NCI-H774 (cell line): ENCODE results near the gene MYRFL.
"Not testable (repeated sequence)": the region's sequence is repeated elsewhere in the genome, so short reads cannot be mapped to it uniquely, and the experiment has no call there.

Experiments used
- DNase-seq: peaks from one replicate; lab custom pipeline; 2025; lab: John Stamatoyannopoulos, UW

Gene MYRFL

DNA sequence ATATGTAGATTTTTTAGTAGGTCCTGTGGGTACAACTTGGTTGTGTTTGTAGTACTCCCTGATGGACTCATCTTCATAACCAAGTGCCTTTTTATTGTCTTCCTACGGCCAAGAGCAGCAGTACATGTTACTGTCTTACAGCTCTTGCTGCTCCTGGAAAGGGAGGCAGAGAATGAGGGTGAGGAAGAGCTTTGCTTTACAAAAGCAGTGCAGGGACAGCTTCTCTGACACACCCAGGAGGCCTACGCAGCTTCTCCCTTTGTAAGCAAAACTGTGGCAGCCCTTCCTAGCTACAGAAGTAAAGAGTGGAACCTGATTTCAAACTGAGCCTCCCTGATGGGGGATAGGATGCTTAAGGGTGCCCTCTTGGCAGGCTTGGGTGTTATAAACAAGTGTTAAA is 18.6 kb downstream of the MYRFL start:
- no peak for DNase-seq

DNA sequence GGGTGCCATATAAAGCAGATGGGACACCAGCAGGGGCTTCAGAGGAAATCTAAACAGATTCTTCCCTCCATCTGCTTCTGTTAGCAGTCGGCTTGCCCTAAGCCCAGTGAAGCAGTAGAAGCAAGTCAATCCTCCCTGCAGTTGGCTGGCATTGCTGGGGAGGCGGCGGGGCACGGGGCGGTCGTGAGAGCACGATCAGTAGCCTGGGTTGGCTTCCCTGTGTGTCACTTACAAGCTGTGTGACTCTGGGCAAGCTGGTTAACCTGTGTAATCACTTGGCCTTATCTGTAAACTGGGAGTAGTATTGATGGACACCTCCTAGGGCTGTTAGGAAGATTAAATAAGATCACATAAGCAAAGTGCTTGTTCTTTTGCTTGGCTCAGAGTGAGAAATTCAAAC is 19.4 kb downstream of the MYRFL start:
- DNase-seq, result no peak

DNA sequence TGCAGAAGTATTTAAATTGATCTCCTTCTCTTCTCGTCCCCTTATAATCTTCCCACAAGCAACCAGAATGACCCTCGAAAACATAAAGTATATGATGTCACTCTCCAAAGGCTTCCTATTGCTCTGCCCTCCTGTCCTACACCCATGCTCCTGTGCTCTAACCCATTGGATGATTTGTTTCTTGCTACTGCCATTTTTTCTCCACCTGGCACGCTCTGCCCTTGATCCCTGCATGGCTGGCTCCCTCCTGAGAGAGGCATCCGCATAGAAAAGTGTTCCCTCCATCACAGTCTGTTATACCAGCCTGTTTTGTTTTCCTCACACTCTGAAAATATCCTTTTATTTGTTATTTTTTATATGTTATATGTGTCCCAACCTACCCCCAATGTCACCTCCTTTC is 19.8 kb downstream of the MYRFL start:
- no peak for DNase-seq

DNA sequence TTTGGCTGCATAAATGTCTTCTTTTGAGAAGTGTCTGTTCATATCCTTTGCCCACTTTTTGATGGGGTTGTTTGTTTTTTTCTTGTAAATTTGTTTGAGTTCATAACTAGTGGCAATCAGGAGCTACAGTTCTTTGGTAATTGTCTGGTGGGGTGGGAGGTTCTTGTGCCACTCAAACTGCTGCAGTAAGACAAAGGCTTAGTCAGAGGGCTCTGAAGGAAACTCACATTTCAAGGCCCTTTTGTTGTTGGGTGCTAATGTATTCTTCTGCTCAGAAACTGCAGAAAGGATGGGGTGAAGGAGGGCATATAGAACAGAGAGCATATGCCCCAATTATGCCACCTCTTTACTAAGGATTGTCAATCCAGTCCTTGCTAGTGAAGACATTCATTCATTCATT is 21.9 kb downstream of the MYRFL start:
- no peak for DNase-seq

DNA sequence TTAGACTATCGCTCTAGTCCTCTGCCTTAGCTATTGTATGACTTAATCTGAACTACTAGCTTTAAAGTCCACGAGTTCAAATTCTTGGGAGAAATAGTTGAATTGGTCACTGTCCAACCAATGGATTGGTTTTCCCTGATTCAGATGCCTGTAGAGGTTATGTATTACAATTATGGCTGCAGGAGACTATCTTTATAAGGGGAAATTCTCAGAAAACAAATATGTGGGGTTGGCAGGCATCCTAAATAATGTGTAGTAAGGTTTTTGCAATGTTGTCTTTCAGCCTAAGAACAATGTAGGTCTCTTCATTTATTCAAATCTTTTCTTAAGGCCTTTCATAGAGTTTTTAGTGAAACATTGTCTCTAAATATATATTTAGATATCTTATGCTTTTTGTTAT is 26.9 kb downstream of the MYRFL start:
- no peak for DNase-seq

DNA sequence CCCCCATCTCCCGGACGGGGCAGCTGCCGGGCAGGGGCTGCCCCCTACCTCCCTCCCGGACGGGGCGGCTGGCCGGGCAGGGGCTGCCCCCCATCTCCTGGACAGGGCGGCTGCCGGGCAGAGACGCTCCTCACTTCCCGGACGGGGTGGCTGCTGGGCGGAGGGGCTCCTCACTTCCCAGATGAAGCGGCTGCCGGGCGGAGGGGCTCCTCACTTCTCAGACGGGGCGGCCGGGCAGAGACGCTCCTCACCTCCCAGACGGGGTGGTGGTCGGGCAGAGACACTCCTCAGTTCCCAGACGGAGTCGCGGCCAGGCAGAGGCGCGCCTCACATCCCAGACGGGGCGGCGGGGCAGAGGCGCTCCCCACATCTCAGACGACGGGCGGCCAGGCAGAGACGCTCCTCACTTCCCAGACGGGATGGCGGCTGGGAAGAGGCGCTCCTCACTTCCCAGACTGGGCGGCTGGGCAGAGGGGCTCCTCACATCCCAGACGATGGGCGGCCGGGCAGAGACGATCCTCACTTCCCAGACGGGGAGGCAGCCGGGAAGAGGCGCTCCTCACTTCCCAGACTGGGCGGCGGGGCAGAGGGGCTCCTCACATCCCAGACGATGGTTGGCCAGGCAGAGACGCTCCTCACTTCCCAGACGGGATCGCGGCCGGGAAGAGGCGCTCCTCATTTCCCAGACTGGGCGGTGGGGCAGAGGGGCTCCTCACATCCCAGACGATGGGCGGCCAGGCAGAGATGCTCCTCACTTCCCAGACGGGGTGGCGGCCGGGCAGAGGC is 28.3 kb downstream of the MYRFL start:
- not testable (repeated sequence) for DNase-seq

DNA sequence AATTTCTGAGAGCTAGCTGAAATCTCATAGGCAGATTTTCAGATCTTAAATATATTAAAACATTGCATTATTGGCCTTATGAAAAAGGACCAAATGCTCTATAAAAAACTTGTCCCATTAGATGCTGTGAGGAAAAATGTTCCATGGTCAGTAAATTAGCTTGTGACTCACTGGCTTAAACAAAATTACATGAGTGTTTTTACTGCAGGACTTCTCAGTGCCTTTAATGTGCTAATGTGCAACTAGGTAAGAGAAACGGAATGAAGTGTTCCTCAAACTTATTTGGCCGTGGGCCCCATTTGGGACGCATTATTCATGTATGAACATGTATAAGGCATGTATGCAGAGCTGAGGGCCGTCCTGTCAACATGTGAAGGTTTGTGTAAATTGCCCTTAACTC is 41.7 kb downstream of the MYRFL start:
- no peak for DNase-seq

DNA sequence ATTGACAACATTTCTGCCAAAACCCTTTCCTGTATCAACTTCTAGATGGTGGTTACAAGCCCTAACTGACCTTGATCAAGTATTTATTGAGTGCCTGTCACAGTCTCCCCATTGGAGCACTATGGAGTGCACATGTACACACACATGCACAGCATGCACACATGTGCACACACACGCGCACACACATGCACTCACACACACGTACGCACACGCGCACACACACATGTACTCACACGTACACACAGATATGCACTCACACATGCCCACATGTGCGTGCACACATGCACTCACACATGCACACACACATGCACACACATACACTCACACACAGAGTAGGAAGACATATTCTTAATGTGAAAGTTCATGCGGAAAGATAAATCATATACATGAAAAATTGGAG is 43.7 kb downstream of the MYRFL start:
- DNase-seq, result no peak

DNA sequence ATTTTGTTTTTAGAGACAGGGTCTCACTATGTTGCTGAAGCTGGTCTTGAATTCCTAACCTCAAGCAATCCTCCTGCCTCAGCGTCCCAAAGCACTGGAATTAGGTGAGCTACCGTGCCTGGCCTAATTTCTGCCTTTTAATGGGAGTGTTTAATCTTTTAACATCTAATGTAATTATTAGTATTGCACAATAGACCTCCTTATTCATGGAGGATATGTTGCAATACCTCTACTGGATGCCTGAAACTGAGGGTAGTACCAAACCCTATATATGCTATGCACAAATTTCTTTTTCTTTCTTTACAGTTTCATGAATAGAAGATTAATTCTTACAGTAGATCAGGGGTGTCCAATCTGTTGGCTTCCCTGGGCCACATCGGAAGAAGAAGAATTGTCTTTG is 47.8 kb downstream of the MYRFL start:
- DNase-seq, result no peak

DNA sequence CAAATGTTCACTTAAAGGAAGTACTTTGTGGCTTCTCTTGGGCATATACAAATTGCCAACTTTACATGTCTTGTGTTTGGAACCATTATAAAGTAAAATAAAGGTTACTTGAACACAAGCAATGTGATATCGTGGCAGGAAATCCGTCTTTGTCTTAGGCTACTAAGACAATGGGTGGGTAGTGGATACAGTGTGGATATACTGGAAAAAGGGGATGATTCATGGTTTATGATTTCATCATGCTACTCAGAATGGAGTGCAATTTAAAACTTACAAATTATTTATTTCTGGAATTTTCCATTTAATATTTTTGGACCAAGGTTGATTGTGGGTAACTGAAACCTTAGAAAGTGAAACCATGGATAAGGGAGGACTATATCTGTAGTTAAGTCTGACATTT is 48.4 kb downstream of the MYRFL start:
- DNase-seq, result no peak

DNA sequence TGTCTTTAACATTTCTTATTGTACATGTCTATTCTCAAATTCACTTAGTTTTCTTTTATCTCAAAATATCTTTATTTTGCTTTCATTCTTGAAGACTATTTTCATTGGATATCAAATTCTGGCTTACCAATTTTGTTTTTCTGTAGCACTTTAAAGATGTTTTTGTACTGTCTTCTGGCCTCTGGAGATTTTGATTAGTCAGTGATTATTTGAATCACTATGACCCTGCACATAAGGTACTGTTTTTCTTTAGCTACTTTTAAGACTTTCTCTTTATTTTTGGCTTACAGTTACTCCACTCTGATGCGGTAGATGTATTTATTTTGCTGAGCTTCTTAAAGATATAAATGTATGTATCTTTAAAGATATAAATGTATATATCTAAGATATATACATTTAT is 49.6 kb downstream of the MYRFL start:
- DNase-seq, result no peak

DNA sequence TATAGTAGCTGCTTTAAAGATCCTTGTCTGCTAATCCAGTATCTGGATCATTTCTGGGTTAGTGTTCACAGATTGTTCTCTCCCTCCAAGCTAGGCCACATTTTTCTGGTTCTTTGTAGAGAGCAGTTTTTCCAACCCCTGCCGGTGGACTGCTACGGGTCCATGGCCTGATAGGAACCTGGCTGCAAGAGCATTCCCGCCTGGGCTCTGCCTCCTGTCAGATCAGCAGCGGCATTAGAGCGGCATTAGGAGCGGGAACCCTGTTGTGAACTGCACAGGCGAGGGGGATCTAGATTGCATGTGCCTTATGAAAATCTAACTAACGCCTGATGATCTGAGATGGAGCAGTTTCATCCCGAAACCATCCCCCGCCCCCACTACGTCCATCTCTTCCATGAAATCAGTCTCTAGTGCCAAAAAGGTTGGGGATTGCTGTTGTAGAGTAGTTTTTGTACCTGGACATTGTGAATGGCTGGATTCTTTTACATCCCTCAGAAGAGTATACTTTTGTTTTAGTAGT is 50.4 kb downstream of the MYRFL start:
- no peak for DNase-seq

DNA sequence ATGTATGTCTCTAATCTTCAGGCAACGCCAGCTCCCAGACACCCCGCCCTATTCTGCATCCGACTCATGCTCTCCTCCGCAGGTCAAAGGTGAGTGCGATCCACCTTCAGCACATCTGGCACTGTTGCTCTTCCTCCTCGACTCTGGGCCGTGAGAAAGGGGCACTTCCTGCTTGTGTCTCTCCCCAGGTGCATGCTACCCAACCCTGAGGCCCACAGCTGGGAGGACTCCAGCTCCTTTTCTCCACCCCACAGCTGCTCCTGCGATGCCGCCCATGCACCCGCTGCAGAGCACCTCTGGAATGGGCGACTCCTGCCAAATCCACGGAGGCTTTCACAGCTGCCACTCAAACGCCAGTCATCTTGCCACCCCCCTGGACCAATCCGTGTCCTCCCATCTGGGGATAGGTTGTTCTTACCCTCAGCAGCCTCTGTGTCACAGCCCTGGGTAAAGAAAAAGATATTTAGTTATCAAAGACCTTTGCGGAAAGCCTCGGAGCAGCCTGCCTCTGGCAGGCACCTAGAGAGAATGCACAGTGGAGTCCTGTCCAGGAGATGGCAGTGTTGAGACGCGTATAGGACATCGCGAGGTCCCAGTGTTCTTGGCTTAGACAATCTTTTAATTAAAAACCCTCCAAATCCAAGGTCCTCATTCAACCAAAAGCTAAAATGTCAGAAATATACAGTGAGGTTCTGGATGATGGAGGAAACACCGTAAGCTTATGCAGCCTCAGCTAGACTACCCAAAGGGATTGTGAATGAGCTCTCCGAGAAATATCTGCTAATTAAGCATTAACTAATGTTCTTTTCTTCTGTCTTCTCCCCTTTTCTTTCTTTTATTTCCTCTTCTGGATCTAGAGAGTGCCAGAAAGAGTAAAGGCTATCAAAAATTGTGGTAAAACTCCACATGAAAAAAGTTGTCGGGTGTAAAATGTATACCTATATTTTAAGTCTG is 54.3 kb downstream of the MYRFL start:
- DNase-seq, result peak; percentile 77

DNA sequence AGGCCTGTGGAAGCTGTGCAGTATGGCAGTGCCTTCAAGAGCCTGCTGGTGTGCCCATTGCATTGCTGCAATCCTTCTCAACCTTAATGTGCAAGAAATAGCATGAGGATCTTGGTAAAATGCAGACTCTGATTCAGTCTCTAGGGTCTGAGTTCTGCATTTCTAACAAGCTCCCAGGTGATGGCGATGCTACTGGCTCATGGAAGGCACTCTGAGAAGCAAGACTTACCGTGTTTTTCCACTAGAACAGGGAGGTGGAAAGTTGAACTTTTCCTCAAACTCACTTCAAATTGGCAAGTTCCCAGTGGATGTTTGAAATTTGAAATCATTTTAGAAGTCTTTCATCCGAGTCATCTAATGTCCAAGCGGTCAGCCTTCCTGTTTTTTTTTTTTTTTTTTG is 55.5 kb downstream of the MYRFL start:
- DNase-seq, result no peak

DNA sequence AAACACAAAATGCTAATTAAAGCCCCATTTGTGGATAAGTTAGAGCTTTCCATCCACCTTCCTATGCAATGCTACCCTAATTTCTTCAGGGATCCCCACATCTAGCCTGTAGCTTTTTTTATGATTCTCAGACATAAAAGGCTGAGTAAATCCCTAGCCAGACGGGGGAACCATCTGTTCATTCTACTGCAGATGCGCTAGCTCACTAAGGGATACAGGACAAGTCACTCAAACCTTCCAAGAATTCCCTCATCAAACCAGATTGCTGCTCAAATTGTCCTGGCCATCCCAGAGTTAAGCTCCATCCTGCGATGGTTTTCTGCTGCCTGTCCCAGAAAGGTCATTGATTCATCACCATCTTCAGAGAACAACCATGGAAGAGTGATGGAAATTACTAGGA is 56.7 kb downstream of the MYRFL start:
- no peak for DNase-seq

DNA sequence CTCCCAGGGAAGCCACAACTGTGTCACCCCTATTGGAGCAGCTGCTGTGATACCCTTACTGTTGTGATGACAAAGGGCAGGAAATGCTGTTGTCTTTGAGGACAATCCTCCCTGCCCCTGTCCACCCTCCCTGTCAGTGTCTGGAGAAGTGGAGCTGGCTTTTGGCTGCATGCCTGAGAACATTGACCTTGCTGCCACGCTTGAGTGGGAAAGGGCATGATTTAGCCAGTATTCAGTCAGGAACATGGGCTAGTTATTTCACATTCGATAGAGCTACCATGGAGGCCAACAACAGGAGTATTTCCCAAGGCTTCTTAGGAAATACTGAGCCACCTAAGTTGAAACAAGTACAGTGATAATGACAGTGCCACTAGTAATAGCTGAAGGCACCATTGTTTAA is 59.4 kb downstream of the MYRFL start:
- peak; percentile 20 for DNase-seq

DNA sequence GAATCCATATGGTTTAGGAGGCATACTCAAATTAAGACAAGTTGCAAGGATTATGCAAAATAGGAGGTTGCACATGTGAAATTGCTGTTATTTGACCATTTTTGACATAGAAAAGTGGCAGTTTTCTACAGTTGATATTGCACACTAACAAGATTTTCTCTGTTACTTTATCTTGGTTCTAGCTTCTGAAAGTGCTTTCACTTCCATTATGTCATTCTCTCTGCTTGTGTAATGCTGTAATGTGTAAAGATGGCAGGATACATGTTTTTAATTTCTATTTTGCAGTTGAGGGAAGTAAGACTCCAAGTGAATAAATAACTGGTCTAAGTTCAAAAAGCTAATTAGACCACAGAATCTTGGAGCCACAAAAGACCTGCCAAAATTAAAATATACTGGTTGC is 60.6 kb downstream of the MYRFL start:
- DNase-seq, result no peak

DNA sequence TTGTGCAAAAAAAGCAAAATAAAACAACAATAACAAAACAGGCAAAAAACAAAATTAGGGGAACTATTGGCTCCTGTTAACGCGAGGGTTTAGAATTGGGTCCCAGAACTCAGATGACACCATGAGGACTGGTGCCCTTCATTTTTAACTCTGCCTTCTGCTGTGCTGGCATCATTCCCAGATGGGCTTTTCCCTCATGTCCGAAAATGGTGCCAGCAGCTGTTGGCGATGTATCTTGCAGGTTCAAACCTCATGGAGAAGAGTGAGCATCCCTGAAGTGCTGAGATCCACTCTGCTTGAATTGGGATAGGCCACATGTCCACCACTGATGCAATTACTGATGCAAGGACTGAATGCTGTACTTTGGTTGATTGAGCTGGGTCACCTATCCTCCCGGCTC is 61.1 kb downstream of the MYRFL start:
- no peak for DNase-seq

DNA sequence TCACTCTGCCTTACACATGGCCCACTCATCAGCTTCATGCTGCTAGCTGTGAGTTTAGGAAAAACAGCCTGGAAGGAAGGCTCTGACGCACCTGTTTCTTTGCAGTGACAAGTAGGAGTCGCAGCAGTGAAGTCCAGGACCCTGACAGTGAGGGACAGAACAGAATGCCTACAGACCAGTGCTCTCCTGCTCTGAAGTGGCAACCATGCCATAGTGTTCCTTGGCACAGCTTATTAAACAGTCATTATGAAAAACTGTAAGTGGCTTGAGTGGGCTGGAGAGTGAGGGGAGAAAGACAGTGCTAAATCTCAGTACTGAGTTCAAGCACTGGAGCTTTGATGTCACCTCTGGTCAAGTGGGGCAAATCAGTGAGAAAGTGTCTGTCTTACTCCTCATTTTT is 61.7 kb downstream of the MYRFL start:
- no peak for DNase-seq

DNA sequence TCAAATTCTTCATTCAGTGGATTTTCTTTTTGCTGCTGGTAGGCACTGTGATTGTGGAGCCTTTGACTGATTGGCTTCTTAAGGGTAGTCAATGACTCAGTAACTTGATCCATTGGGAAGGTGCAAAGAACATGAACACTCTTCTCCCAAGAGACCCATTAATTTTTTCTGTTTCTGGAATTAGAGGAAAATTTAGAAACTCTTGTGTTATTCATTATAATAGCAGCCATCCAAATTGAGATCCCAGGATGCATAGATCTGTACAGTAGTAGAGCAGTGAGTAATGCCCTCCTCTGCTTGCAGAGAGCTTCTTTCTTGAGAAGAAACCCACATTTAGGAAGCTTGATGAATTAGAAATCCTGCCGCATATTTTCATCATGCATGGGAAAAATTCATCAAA is 63.9 kb downstream of the MYRFL start:
- DNase-seq, result no peak

DNA sequence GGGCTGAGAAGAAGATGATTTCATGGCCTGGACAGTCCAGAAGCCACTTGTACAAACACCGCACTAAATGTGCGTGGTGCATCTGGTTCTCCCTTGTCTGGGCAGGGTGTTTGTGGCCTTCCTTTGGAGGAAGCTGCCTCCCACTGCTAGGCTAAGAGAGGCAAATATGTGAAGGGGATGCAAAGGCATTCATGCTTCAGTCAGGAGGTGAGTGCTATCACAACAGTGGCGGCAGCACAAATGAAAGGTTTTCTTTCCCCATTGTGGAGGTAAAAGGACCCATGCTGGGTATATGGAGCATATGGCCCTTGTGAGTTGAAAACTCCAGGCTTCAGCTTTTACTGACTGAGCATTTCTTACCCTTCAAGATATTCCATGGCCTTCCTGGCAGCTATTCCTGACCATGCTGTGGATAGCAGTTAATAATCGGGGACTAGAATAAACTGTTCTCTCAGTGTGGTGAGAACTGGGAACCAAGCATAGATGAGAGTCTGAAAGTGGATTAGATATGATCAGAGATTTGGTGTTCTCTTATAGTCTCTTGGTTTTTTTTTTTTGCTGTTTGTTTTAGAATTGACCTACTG is 69.9 kb downstream of the MYRFL start:
- no peak for DNase-seq

DNA sequence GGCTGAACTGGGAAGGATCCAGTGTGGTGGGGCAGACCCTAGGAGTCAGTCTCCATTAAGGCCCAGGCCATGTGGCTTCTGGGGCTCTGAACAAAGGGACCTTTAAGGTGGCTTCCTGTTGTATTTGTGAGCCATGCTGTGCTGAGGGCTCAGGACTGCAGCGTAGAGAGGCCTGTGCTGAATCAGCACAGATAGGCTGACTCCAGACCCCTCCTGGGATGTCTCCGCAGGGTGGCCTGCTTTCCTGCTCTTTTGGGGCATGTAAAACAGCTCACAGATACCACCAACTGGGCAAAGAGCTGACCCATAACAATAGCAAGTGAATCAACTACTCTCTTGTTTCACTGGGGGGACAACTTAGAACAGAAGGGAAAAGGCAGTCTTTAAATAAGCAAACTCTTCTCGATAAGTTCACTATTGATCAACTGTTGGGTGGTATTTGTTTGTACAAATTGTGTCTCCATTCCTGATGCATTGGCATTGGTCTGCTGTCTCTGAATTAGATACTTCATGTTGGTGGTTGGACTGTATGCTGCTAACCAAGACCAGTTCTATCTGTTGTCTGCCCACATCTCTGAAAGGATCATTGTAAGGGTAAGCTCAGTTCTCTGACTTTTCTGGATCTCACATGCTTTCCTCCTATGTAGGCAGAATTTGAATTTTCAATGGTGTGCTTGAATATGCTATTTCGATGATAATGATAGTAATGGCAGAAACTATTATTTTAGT is 71.8 kb downstream of the MYRFL start:
- DNase-seq, result no peak
